Measurements from ENCODE around the gene KLF9.

KLF9 gene

GRCh38 chr9:70389621-70390266 is 24.7 kb downstream of the KLF9 start:
- Mint-ChIP-seq H3K27me3 (no peaks in the 10 kb centered on the region), H3K9me3 (no peaks in the 10 kb centered on the region), H3K4me3 (no peak overlapping the region), H3K36me3 (ENCODE audit: low read depth) (peaks cover 24% of the 10 kb centered on the region), H3K27ac (no peak overlapping the region), H3K4me1 (ENCODE audit: low read depth) (peaks cover 24% of the 10 kb centered on the region)
- intact Hi-C loops (cut with micrococcal nuclease): loop anchor here (10.0 kb wide), 1 partner anchor 45 kb away; no protein-coding TSS in a partner anchor

GRCh38 chr9:70389188-70389587 is 25.3 kb downstream of the KLF9 start:
- H3K9me3 Mint-ChIP-seq: no peaks in the 10 kb centered on the region
- H3K27ac Mint-ChIP-seq: no peak overlapping the region
- intact Hi-C loops (cut with micrococcal nuclease): no loop called here
- peaks cover 24% of the 10 kb centered on the region for H3K36me3 Mint-ChIP-seq (ENCODE audit: low read depth)
- H3K4me1 Mint-ChIP-seq (ENCODE audit: low read depth): peaks cover 24% of the 10 kb centered on the region
- H3K27me3 Mint-ChIP-seq: no peaks in the 10 kb centered on the region
- no peak overlapping the region for H3K4me3 Mint-ChIP-seq

GRCh38 chr9:70387663-70388062 is 26.8 kb downstream of the KLF9 start:
- H3K4me3 Mint-ChIP-seq: no peak overlapping the region
- intact Hi-C loops (cut with micrococcal nuclease): no loop called here
- H3K4me1 Mint-ChIP-seq (ENCODE audit: low read depth): peaks cover 16% of the 10 kb centered on the region
- H3K27ac Mint-ChIP-seq: no peak overlapping the region
- H3K9me3 Mint-ChIP-seq: no peaks in the 10 kb centered on the region
- no peaks in the 10 kb centered on the region for H3K27me3 Mint-ChIP-seq
- H3K36me3 Mint-ChIP-seq (ENCODE audit: low read depth): peaks cover 36% of the 10 kb centered on the region

- H3K27me3 Mint-ChIP-seq: no peaks in the 10 kb centered on the region
- H3K4me1 Mint-ChIP-seq (ENCODE audit: low read depth): peaks cover 2% of the 10 kb centered on the region
- H3K4me3 Mint-ChIP-seq: no peak overlapping the region
- intact Hi-C loops (cut with micrococcal nuclease): no loop called here
- peaks cover 38% of the 10 kb centered on the region for H3K36me3 Mint-ChIP-seq (ENCODE audit: low read depth)
- no peaks in the 10 kb centered on the region for H3K9me3 Mint-ChIP-seq
- H3K27ac Mint-ChIP-seq: no peak overlapping the region
These were observed 29.0 kb downstream of the KLF9 start for GRCh38 chr9:70385426-70385825.

GRCh38 chr9:70382709-70383605 is 31.5 kb downstream of the KLF9 start:
- Mint-ChIP-seq H3K9me3 (no peaks in the 10 kb centered on the region), H3K4me3 (no peak overlapping the region), H3K4me1 (ENCODE audit: low read depth) (no peaks in the 10 kb centered on the region), H3K27ac (no peak overlapping the region), H3K27me3 (no peaks in the 10 kb centered on the region), H3K36me3 (ENCODE audit: low read depth) (peaks cover 36% of the 10 kb centered on the region)
- intact Hi-C loops (cut with micrococcal nuclease): no loop called here

GRCh38 chr9:70382046-70382708 is 32.3 kb downstream of the KLF9 start:
- H3K27ac Mint-ChIP-seq: no peak overlapping the region
- no peaks in the 10 kb centered on the region for H3K4me1 Mint-ChIP-seq (ENCODE audit: low read depth)
- intact Hi-C loops (cut with micrococcal nuclease): no loop called here
- H3K36me3 Mint-ChIP-seq (ENCODE audit: low read depth): peaks cover 29% of the 10 kb centered on the region
- no peaks in the 10 kb centered on the region for H3K27me3 Mint-ChIP-seq
- no peaks in the 10 kb centered on the region for H3K9me3 Mint-ChIP-seq
- no peak overlapping the region for H3K4me3 Mint-ChIP-seq

- Mint-ChIP-seq H3K9me3 (no peaks in the 10 kb centered on the region), H3K4me3 (no peak overlapping the region), H3K27me3 (peaks cover under 1% of the 10 kb centered on the region), H3K36me3 (ENCODE audit: low read depth) (no peaks in the 10 kb centered on the region), H3K27ac (peak overlapping the region; percentile 57), H3K4me1 (ENCODE audit: low read depth) (peaks cover 8% of the 10 kb centered on the region)
- intact Hi-C loops (cut with micrococcal nuclease): no loop called here
These were observed 39.4 kb downstream of the KLF9 start for GRCh38 chr9:70374962-70375618.

- no peak overlapping the region for H3K27ac Mint-ChIP-seq
- intact Hi-C loops (cut with micrococcal nuclease): no loop called here
- peaks cover 11% of the 10 kb centered on the region for H3K9me3 Mint-ChIP-seq
- H3K4me3 Mint-ChIP-seq: no peak overlapping the region
- H3K36me3 Mint-ChIP-seq (ENCODE audit: low read depth): no peaks in the 10 kb centered on the region
- peaks cover 1% of the 10 kb centered on the region for H3K27me3 Mint-ChIP-seq
- no peaks in the 10 kb centered on the region for H3K4me1 Mint-ChIP-seq (ENCODE audit: low read depth)
These were observed 47.0 kb downstream of the KLF9 start for GRCh38 chr9:70367305-70367930.

GRCh38 chr9:70363760-70364159 is 50.7 kb downstream of the KLF9 start:
- Mint-ChIP-seq H3K9me3 (peaks cover 11% of the 10 kb centered on the region), H3K27me3 (no peaks in the 10 kb centered on the region), H3K4me1 (ENCODE audit: low read depth) (no peaks in the 10 kb centered on the region), H3K36me3 (ENCODE audit: low read depth) (no peaks in the 10 kb centered on the region), H3K27ac (no peak overlapping the region), H3K4me3 (no peak overlapping the region)
- intact Hi-C loops (cut with micrococcal nuclease): no loop called here

- intact Hi-C loops (cut with micrococcal nuclease): no loop called here
- Mint-ChIP-seq H3K9me3 (peaks cover 11% of the 10 kb centered on the region), H3K27ac (no peak overlapping the region), H3K4me3 (no peak overlapping the region), H3K36me3 (ENCODE audit: low read depth) (no peaks in the 10 kb centered on the region), H3K4me1 (ENCODE audit: low read depth) (no peaks in the 10 kb centered on the region), H3K27me3 (no peaks in the 10 kb centered on the region)
These were observed 51.5 kb downstream of the KLF9 start for GRCh38 chr9:70362952-70363351.

- H3K4me3 Mint-ChIP-seq: no peak overlapping the region
- no peaks in the 10 kb centered on the region for H3K4me1 Mint-ChIP-seq (ENCODE audit: low read depth)
- H3K27me3 Mint-ChIP-seq: no peaks in the 10 kb centered on the region
- intact Hi-C loops (cut with micrococcal nuclease): no loop called here
- no peaks in the 10 kb centered on the region for H3K9me3 Mint-ChIP-seq
- peaks cover 12% of the 10 kb centered on the region for H3K36me3 Mint-ChIP-seq (ENCODE audit: low read depth)
- no peak overlapping the region for H3K27ac Mint-ChIP-seq
These were observed 58.7 kb downstream of the KLF9 start for GRCh38 chr9:70355801-70356200.

GRCh38 chr9:70352802-70353201 is 61.7 kb downstream of the KLF9 start:
- no peaks in the 10 kb centered on the region for H3K9me3 Mint-ChIP-seq
- no peaks in the 10 kb centered on the region for H3K4me1 Mint-ChIP-seq (ENCODE audit: low read depth)
- no peak overlapping the region for H3K4me3 Mint-ChIP-seq
- intact Hi-C loops (cut with micrococcal nuclease): loop anchor here (2.0 kb wide), 1 partner anchor 132 kb away; no protein-coding TSS in a partner anchor
- H3K27me3 Mint-ChIP-seq: no peaks in the 10 kb centered on the region
- H3K36me3 Mint-ChIP-seq (ENCODE audit: low read depth): peaks cover 37% of the 10 kb centered on the region
- H3K27ac Mint-ChIP-seq: no peak overlapping the region

GRCh38 chr9:70352356-70352755 is 62.1 kb downstream of the KLF9 start:
- H3K27ac Mint-ChIP-seq: no peak overlapping the region
- intact Hi-C loops (cut with micrococcal nuclease): loop anchor here (2.0 kb wide), 1 partner anchor 132 kb away; no protein-coding TSS in a partner anchor
- peaks cover 41% of the 10 kb centered on the region for H3K36me3 Mint-ChIP-seq (ENCODE audit: low read depth)

More at GRCh38 chr9:70352356-70352755, 62.1 kb downstream of the KLF9 start:
- no peaks in the 10 kb centered on the region for H3K4me1 Mint-ChIP-seq (ENCODE audit: low read depth)
- H3K4me3 Mint-ChIP-seq: no peak overlapping the region
- no peaks in the 10 kb centered on the region for H3K27me3 Mint-ChIP-seq
- no peaks in the 10 kb centered on the region for H3K9me3 Mint-ChIP-seq
